Upper lobe of left lung (tissue), 4 donors: Measurements from ENCODE around the gene MAP2K1.

Source experiments
- EP300 ChIP-seq, 4 donors: sonication (generic); formaldehyde crosslinking; IDR thresholded peaks; one replicate each; pipeline ENCODE4 v1.5.1; 2017; ENCODE audit warnings: antibody characterized with exemption in 4 of 4, control low read depth in 2 of 4
- POLR2A ChIP-seq, 4 donors: fragments of 450-650 bp; IDR thresholded peaks; one replicate each; pipeline ENCODE4 v1.5.1; 2016 to 2017; ENCODE audit warnings: antibody characterized with exemption in 4 of 4, mild to moderate bottlenecking in 2 of 4
- POLR2AphosphoS5 ChIP-seq, 2 donors: sonication (generic); formaldehyde crosslinking; IDR thresholded peaks; one replicate each; pipeline ENCODE4 v1.5.1; 2017; ENCODE audit warnings: antibody characterized with exemption in 2 of 2
- TF ChIP-seq, protein P1 (sequence below), 6 experiments: fragments of 450-650 bp in 4 of 6; fragments of 200-600 bp in 2 of 6; sonication (generic) in 2 of 6; IDR thresholded peaks; one replicate each; pipeline ENCODE4 v1.5.1; 2016 to 2019; ENCODE audit warnings: antibody characterized with exemption in 6 of 6

DNA sequence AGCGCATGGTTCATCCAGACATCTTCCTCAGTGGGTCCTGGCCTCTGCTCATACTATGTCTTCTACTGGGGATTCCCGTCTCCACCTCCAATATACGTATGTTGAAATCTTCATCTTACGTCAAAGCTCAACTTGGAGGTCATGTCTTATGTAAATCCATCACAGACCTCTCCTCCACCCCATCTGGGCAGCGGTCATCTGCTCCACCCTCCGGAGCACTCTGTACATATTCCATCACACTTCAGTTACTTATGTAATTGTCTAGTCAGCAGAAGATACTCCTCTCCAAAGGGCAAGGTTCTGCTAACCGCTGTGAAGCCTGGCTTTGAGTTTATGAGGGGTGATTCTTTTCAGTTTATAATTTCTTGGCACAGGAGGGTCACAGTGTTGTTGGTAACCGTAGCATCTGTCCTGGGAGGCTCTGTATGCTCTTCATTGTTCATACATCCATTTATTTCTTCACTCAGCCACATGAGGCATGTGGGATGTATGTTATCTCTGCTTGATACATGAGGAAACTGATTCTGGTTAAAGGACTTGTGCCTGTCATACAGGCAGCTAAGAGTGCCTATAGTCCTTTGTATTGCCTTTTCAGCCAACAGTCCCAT is 22.1 kb downstream of the MAP2K1 start:
- TF ChIP-seq, protein P1, sequence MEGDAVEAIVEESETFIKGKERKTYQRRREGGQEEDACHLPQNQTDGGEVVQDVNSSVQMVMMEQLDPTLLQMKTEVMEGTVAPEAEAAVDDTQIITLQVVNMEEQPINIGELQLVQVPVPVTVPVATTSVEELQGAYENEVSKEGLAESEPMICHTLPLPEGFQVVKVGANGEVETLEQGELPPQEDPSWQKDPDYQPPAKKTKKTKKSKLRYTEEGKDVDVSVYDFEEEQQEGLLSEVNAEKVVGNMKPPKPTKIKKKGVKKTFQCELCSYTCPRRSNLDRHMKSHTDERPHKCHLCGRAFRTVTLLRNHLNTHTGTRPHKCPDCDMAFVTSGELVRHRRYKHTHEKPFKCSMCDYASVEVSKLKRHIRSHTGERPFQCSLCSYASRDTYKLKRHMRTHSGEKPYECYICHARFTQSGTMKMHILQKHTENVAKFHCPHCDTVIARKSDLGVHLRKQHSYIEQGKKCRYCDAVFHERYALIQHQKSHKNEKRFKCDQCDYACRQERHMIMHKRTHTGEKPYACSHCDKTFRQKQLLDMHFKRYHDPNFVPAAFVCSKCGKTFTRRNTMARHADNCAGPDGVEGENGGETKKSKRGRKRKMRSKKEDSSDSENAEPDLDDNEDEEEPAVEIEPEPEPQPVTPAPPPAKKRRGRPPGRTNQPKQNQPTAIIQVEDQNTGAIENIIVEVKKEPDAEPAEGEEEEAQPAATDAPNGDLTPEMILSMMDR (IDR thresholded peaks at IDR 0.05): no peak
- peak in 1 of 2 donors; percentile 35 for TF ChIP-seq POLR2AphosphoS5 (IDR thresholded peaks at IDR 0.05)
- TF ChIP-seq POLR2A (IDR thresholded peaks at IDR 0.05): peak in 1 of 4 donors; percentile 14
- TF ChIP-seq EP300 (IDR thresholded peaks at IDR 0.05): peak in 2 of 4 donors; percentile 13 to 41
